Measurements from ENCODE around the gene ANO3.

- no peak for TF ChIP-seq POLR2AphosphoS5 (IDR thresholded peaks at IDR 0.05)
- TF ChIP-seq POLR2A (IDR thresholded peaks at IDR 0.05), result no peak
- no peak for TF ChIP-seq CTCF (IDR thresholded peaks at IDR 0.05)
Observed at GRCh38 chr11:26333906-26334305, 2.0 kb downstream of the ANO3 start.

All from gastroesophageal sphincter (tissue), 3 donors.